ENCODE measurements around the gene GREB1L.
"Not testable (repeated sequence)": the region's sequence is repeated elsewhere in the genome, so short reads cannot be mapped to it uniquely, and the experiment has no call there.

Gene GREB1L

GRCh38 chr18:21264651-21265050 is 22.6 kb downstream of the GREB1L start:
- DNase-seq (ENCODE audit: low spot score) = no peak

GRCh38 chr18:21265971-21266673 is 24.1 kb downstream of the GREB1L start:
- DNase-seq (ENCODE audit: low spot score) = no peak

DNA sequence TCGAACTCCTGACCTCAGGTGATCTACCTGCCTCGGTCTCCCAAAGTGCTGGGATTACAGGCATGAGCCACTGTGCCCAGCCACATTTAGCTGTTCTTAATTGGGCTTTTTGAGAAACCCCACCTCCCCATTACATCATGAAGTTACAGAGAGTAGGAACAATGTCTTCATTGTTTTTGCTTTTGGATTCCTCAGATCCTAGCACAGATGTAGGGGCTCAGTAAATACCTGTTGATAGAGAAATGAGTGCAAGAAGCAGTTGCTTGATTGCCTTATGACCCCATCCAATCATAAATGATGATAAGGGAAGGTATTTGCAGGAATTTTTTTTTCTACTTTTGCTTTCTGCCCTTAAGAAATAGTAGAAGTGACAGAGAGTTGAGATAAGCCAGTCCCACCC is 25.4 kb downstream of the GREB1L start:
- no peak for DNase-seq (ENCODE audit: low spot score)

DNA sequence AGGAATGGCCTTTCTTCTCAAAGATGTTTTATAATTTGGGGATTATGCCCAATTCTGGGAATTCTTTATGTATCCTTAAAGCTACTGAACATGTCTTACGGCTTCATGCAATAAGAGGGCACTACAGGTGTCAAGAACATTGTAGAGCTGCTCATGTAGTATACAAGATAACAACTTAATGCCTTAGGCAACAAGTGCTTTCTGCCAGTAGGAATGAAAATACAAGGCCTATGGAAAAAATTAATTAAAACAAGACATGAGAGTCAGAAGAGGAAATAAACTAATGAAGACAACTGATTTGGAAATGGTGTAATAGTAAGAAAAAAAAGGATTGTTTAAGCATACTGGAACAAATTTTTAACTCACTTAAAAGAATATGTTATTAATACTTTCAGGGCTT is 27.3 kb downstream of the GREB1L start:
- no peak for DNase-seq (ENCODE audit: low spot score)

DNA sequence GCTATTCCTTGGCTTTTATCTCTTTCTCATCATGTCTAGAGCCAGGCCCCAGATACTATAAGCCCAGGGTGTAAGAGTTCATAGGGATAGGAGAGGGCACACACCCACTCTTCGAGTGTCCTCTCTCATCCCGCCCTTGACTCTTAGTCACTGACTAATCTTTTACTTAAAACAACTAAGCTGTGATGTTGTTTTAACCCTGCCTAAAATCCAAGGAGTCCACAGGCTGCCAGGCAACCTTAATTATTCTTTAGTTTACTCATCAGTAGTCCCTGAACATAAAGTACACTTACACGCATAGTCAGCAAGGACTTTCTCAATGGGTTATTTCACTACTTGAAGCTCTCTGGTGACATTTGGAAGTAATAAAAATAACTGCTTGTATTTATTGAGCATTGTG is 28.4 kb downstream of the GREB1L start:
- no peak for DNase-seq (ENCODE audit: low spot score)

GRCh38 chr18:21272016-21272579 is 30.1 kb downstream of the GREB1L start:
- no peak for DNase-seq (ENCODE audit: low spot score)

DNA sequence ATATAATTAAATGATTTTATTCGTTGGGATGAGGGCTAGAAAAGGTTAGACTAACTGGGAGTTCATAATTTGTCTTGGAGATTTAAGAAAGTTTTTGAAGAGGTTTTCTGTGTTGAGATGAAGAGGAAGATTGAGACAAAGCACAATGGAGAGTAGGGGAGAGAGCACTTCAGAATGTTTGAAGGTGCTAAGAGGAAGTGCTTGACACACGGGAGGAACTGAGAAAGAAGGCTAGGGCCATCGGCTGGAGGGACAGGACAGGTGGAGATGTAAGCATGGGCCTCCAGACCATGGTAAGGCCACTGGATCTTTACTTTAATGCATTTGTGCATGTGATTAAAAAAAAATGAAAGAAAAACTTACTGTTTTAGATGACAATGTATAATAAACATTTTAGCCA is 31.5 kb downstream of the GREB1L start:
- no peak for DNase-seq (ENCODE audit: low spot score)

DNA sequence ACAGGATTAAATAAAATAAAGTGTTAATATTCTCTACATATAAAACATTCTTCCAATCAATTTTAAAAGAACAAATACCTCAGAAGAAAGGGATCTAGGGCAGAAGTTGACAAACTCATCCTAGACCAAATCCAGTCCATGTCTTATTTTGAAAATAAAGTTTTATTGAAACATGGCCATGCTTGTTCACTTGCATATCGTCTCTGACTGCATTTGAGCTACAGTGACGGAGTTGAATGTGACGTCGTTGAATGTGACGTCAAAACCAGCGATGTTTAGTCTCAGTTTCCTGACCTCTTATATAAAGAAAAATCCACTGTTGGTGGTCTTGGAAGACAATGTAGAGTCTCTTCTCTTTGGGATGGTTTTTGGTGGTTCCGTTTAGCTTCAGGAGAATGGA is 33.6 kb downstream of the GREB1L start:
- no peak for DNase-seq (ENCODE audit: low spot score)

DNA sequence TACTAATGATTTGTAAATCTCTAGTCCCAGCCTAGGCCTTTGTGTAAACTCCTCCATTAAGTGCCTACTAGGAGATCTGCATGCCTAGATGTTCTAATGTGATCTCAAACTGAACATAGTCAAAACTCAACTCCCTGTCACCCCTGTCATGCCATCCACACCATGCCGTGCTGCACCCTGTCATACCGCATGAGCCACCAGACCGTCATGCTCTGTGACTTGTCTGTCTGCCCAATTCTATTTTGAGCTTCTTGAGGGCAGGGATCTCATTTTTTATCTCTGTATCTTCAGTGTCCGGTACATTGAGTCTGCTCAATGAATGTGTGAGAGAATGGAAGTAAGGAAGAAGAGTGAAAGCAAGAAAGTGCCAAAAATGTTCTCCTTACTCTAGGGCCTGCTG is 35.5 kb downstream of the GREB1L start:
- no peak for DNase-seq (ENCODE audit: low spot score)

DNA sequence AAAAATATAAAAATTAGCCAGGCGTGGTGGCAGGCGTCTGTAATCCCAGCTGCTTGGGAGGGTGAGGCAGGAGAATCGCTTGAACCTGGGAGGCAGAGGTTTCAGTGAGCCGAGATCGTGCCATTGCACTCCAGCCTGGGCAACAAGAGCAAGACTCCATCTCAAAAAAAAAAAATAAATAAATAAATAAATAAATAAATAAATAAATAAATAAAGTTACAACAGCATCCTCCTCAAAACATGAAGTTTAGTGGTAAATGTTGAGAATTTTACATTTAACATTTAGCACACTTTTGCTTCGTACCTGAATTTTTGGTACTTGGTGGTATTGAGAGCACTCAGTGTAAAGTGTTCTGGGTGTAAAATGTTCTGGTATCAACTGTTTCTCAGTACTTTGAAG is 36.2 kb downstream of the GREB1L start:
- not testable (repeated sequence) for DNase-seq (ENCODE audit: low spot score)

GRCh38 chr18:21281603-21282002 is 39.6 kb downstream of the GREB1L start:
- DNase-seq (ENCODE audit: low spot score) = no peak

DNA sequence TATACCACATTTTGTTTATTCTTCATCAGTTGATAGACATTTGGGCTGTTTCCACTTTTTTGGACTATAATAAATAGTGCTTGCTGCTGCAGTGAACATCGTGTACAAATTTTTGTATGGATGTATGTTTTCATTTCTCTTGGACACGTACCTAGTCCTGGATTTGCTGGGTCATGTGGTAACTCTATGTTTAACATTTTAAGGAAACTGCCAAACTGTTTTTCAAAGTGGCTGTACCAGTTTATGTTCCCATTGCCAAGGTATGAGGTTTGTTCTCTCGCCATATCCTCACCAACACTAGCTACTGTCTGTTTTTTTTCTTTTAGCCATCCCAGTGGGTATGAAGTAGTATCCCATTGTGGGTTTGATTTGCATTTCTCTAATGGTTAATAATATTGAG is 42.5 kb downstream of the GREB1L start:
- no peak for DNase-seq (ENCODE audit: low spot score)

DNA sequence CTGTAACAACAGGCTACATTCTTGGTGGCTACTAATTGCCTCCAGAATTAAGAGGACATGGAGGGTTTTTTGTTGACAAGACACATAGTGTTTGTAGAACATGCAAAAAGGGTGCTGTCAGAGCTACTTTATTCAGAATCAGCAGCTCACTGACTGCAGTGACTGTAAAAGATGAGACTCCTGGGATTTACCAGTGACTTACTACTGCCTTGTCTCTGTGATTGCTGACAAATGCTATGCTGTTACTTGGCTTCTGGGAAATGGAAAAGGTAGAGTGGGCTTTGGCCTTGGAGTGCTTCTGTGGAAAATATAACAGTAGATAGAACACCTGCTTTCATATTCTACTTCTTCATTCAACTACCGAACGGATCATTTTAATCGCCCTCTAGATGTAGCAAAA is 47.8 kb downstream of the GREB1L start:
- no peak for DNase-seq (ENCODE audit: low spot score)

GRCh38 chr18:21291106-21291505 is 49.1 kb downstream of the GREB1L start:
- DNase-seq (ENCODE audit: low spot score) = no peak

DNA sequence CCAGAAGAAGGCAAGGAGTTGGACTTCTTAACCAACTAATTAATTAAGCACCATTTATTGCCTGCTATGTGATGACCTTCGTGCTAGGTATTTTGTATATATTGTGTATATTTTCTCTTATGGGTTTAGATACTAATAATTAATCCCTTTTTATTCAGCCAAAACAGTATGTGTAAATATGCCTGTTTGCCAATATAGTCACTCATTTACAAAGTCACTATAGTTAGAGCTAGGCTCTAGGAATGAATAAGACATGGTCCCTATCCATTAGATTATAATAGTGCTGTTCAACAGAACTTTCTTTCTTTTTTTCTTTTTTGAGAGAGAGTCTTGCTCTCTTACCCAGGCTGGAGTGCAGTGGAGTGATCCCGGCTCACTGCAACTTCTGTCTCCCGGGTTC is 51.4 kb downstream of the GREB1L start:
- DNase-seq (ENCODE audit: low spot score) = no peak

DNA sequence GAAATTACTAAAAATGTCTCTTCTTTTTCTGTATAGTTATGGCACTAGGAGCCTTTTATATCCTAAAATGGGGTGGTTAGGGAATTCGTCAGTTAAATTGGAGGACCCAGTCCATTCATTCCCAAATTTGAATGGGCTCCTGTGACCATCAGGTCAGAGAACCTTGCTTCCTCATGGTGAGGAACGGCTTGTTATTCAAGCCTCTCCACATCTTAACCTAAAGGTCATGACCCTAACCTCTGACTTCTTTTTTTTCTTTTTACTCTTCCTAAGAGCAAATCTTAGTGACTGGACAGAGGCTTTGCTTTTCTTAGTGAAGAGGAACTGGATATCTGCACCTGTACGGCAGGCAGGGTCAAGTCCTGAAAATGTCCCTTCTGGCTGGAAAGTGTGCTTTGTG is 53.1 kb downstream of the GREB1L start:
- DNase-seq (ENCODE audit: low spot score) = no peak

- no peak for DNase-seq (ENCODE audit: low spot score)
Observed at GRCh38 chr18:21296045-21296444, 54.0 kb downstream of the GREB1L start.

GRCh38 chr18:21298351-21298750 is 56.3 kb downstream of the GREB1L start:
- DNase-seq (ENCODE audit: low spot score) = no peak

- no peak for DNase-seq (ENCODE audit: low spot score)
Observed at GRCh38 chr18:21300035-21300907, 58.2 kb downstream of the GREB1L start.

GRCh38 chr18:21300908-21301200 is 58.8 kb downstream of the GREB1L start:
- DNase-seq (ENCODE audit: low spot score) = no peak

- DNase-seq (ENCODE audit: low spot score) = no peak
Observed at GRCh38 chr18:21303445-21303844, 61.4 kb downstream of the GREB1L start.

GRCh38 chr18:21303895-21304294 is 61.9 kb downstream of the GREB1L start:
- DNase-seq (ENCODE audit: low spot score) = no peak

GRCh38 chr18:21305621-21306020 is 63.6 kb downstream of the GREB1L start:
- DNase-seq (ENCODE audit: low spot score) = no peak

GRCh38 chr18:21306368-21306767 is 64.3 kb downstream of the GREB1L start:
- DNase-seq (ENCODE audit: low spot score) = no peak
